Liver (tissue), 9 donors: ENCODE data around the gene WWOX. TPM values are rescaled to one million over a fixed set of nuclear protein-coding genes. Genes with fewer than 3 reads are reported as not detected.

ENCODE experiments used
- DNase-seq: peaks from one replicate; pipeline ENCODE4 v3.0.0-alpha.2; 2017; ENCODE audit warnings: low spot score
- H3K27ac ChIP-seq, 2 donors: one replicate each; pipeline ENCODE4 v1.7.0; 2013; ENCODE audit warnings: inconsistent platforms in 2 of 2, low read length in 2 of 2, control low read depth in 1 of 2, low read depth in 1 of 2, mild to moderate bottlenecking in 1 of 2
- H3K27me3 ChIP-seq, 4 donors: one replicate each; pipeline versions ENCODE4 v1.6.1 to v1.7.0; 2013; ENCODE audit warnings: low read length in 3 of 4, inconsistent platforms in 1 of 4, mild to moderate bottlenecking in 1 of 4, moderate library complexity in 1 of 4; ENCODE audit not compliant: control insufficient read depth in 4 of 4, insufficient read depth in 4 of 4
- H3K36me3 ChIP-seq, 4 donors: one replicate each; pipeline versions ENCODE4 v1.6.1 to v1.7.0; 2013; ENCODE audit warnings: low read length in 3 of 4, mild to moderate bottlenecking in 3 of 4, low read depth in 1 of 4, moderate library complexity in 1 of 4; ENCODE audit not compliant: control insufficient read depth in 4 of 4, insufficient read depth in 3 of 4
- H3K4me1 ChIP-seq, 4 donors: one replicate each; pipeline versions ENCODE4 v1.6.1 to v1.7.0; 2013; ENCODE audit warnings: low read length in 3 of 4, mild to moderate bottlenecking in 3 of 4, moderate library complexity in 1 of 4; ENCODE audit not compliant: control insufficient read depth in 4 of 4, insufficient read depth in 4 of 4
- H3K4me3 ChIP-seq, 3 donors: one replicate each; pipeline versions ENCODE4 v1.6.1 to v1.7.0; 2013; ENCODE audit warnings: low read length in 3 of 3, control low read depth in 1 of 3, low read depth in 1 of 3, mild to moderate bottlenecking in 1 of 3
- H3K9ac ChIP-seq, 2 donors: one replicate each; pipeline ENCODE4 v1.7.0; 2013; ENCODE audit warnings: low read length in 2 of 2, mild to moderate bottlenecking in 2 of 2, moderate library complexity in 2 of 2, control low read depth in 1 of 2, low read depth in 1 of 2
- H3K9me3 ChIP-seq, 4 donors: one replicate each; pipeline versions ENCODE4 v1.6.1 to v1.7.0; 2013; ENCODE audit warnings: low read length in 3 of 4; ENCODE audit not compliant: control insufficient read depth in 4 of 4
- ATF3 ChIP-seq: IDR thresholded peaks from 2 replicates; pipeline ENCODE4 v1.6.1; 2016; ENCODE audit warnings: antibody characterized with exemption
- CTCF ChIP-seq: fragments of 150-350 bp; IDR thresholded peaks from 2 replicates; pipeline ENCODE4 v1.5.1; 2017; ENCODE audit warnings: improper control_type of control experiment, low read depth, low read length; ENCODE audit not compliant: missing input control
- EGR1 ChIP-seq, 2 donors: IDR thresholded peaks; 2 replicates each; pipeline ENCODE4 v1.6.1; 2016 to 2018; ENCODE audit warnings: antibody characterized with exemption in 2 of 2, low read depth in 2 of 2
- FOXA1 ChIP-seq: IDR thresholded peaks from 2 replicates; pipeline ENCODE4 v1.6.1; 2016; ENCODE audit warnings: antibody characterized with exemption
- FOXA2 ChIP-seq: IDR thresholded peaks from 2 replicates; pipeline ENCODE4 v1.6.1; 2016; ENCODE audit warnings: antibody characterized with exemption
- GABPA ChIP-seq, 2 donors: IDR thresholded peaks in 1 of 2; conservative IDR thresholded peaks in 1 of 2; 2 replicates each; pipeline ENCODE4 v1.6.1; 2016; ENCODE audit warnings: antibody characterized with exemption in 2 of 2, mild to moderate bottlenecking in 1 of 2, moderate library complexity in 1 of 2
- HNF4A ChIP-seq, 2 donors: conservative IDR thresholded peaks; 2 replicates each; pipeline ENCODE4 v1.6.1; 2016; ENCODE audit warnings: antibody characterized with exemption in 2 of 2, mild to moderate bottlenecking in 2 of 2
- HNF4G ChIP-seq: IDR thresholded peaks from 2 replicates; pipeline ENCODE4 v1.6.1; 2016; ENCODE audit warnings: antibody characterized with exemption
- JUND ChIP-seq, 2 donors: IDR thresholded peaks; 2 replicates each; pipeline ENCODE4 v1.6.1; 2016; ENCODE audit warnings: antibody characterized with exemption in 2 of 2
- MAX ChIP-seq: IDR thresholded peaks from 2 replicates; pipeline ENCODE4 v1.6.1; 2016; ENCODE audit warnings: antibody characterized with exemption
- NR2F2 ChIP-seq: IDR thresholded peaks from 2 replicates; pipeline ENCODE4 v1.6.1; 2016; ENCODE audit warnings: antibody characterized with exemption
- RAD21 ChIP-seq, 2 donors: IDR thresholded peaks; 2 replicates each; pipeline ENCODE4 v1.6.1; 2016; ENCODE audit warnings: antibody characterized with exemption in 2 of 2, mild to moderate bottlenecking in 2 of 2
- REST ChIP-seq: IDR thresholded peaks from 2 replicates; pipeline ENCODE4 v1.6.1; 2016; ENCODE audit warnings: antibody characterized with exemption, mild to moderate bottlenecking
- RXRA ChIP-seq, 2 donors: IDR thresholded peaks; 2 replicates each; pipeline ENCODE4 v1.6.1; 2017 to 2018; ENCODE audit warnings: antibody characterized with exemption in 2 of 2, mild to moderate bottlenecking in 1 of 2
- SP1 ChIP-seq: IDR thresholded peaks from 2 replicates; pipeline ENCODE4 v1.6.1; 2018; ENCODE audit warnings: antibody characterized with exemption, mild to moderate bottlenecking
- TAF1 ChIP-seq: conservative IDR thresholded peaks from 2 replicates; pipeline ENCODE4 v1.6.1; 2016; ENCODE audit warnings: antibody characterized with exemption, mild to moderate bottlenecking
- YY1 ChIP-seq: IDR thresholded peaks from 2 replicates; pipeline ENCODE4 v1.6.1; 2016; ENCODE audit warnings: antibody characterized with exemption, mild to moderate bottlenecking
- ZBTB33 ChIP-seq: IDR thresholded peaks from 2 replicates; pipeline ENCODE4 v1.6.1; 2016; ENCODE audit warnings: antibody characterized with exemption
- WGBS: extraction: QIAGEN DNeasy Blood & Tissue Kit; methylation state at CpG from one replicate; pipeline ENCODE4 v1.1.7; 2013; 5-methylcytosine and 5-hydroxymethylcytosine counted together
- polyA plus RNA-seq, 2 donors: library from polyadenylated mRNA; stranded (reverse) in 1 of 2; unstranded in 1 of 2; fragments of 200-250 nt in 1 of 2; fragments of >200 nt in 1 of 2; fragmentation: Nextera tagmentation in 1 of 2; extraction: Ambion mirVana in 1 of 2; gene quantifications; one replicate each; pipeline versions ENCODE4 v1.2.1 to v1.2.3, GENCODE V29; 2013 to 2015
- total RNA-seq, 2 donors: library from RNA; depleted of rRNA; stranded (reverse); fragments of >200 nt; gene quantifications; one replicate each; pipeline ENCODE4 v1.2.3, GENCODE V29; 2014
- donor health status: healthy.
- donor health status: healthy.
- donor health status: healthy.
- donor health status: healthy.
- donor health status: healthy.

Gene WWOX
- total and polyA plus RNA-seq, 4 donors = 9.8 to 46.0 (median 15.3) TPM

GRCh38 chr16:79261481-79261940 lies 1162.1 kb downstream of the WWOX start:
- no peaks in the 10 kb centered on the region for H3K36me3 ChIP-seq
- DNase-seq = peak; percentile 52
- H3K4me1 ChIP-seq = peaks cover 0 to 7% (median 2%) of the 10 kb centered on the region in 4 donors
- no peak overlapping the region for H3K4me3 ChIP-seq
- H3K9me3 ChIP-seq = no peaks in the 10 kb centered on the region
- TF ChIP-seq FOXA1 (no peak), RAD21 (IDR thresholded peaks at IDR 0.05) (peak; percentile 74 to 91), GABPA (IDR thresholded peaks at IDR 0.05 in 1 of 2, conservative IDR thresholded peaks at IDR 0.05 in 1 of 2) (no peak), HNF4G (no peak), JUND (IDR thresholded peaks at IDR 0.05) (no peak), MAX (no peak), CTCF (peak; percentile 57), FOXA2 (no peak), ZBTB33 (no peak), HNF4A (conservative IDR thresholded peaks at IDR 0.05) (peak in 1 of 2 donors; percentile 24), NR2F2 (no peak), YY1 (no peak), ATF3 (no peak), RXRA (IDR thresholded peaks at IDR 0.05) (peak in 1 of 2 donors; percentile 15), SP1 (no peak), REST (no peak), EGR1 (IDR thresholded peaks at IDR 0.05; ENCODE audit: low read depth in 2 of 2) (no peak), TAF1 (no peak)
- no peak overlapping the region for H3K9ac ChIP-seq
- no peaks in the 10 kb centered on the region for H3K27me3 ChIP-seq
- 44% methylated on average over 5 of the region's 5 CpGs for WGBS
- H3K27ac ChIP-seq = no peak overlapping the region
